ENCODE results near the gene SMIM30. TPM values are rescaled to one million over a fixed set of nuclear protein-coding genes. Genes with fewer than 3 reads are reported as not detected.

SMIM30 gene
- total and polyA plus RNA-seq, 4 donors, result 35.8 to 135 (median 48.7) TPM

- ATAC-seq (ENCODE audit: insufficient read depth, low FRiP score), result no peak
Observed at GRCh38 chr7:113143486-113144257, 25.3 kb upstream of the SMIM30 start.

GRCh38 chr7:113142385-113143119 is 24.2 kb upstream of the SMIM30 start:
- no peak for ATAC-seq (ENCODE audit: insufficient read depth, low FRiP score)
- Histone ChIP-seq H3K9ac (ENCODE audit: insufficient read depth in 1 of 2, low read length in 2 of 2) (no peak overlapping the region), H3K4me3 (no peak overlapping the region), H3K36me3 (ENCODE audit: control insufficient read depth in 4 of 4, insufficient read depth in 4 of 4, low read length in 4 of 4) (no peaks in the 10 kb centered on the region), H3K27ac (ENCODE audit: low read depth in 1 of 2, low read length in 1 of 2) (no peak overlapping the region), H3K4me1 (ENCODE audit: control insufficient read depth in 5 of 5, insufficient read depth in 5 of 5, low read length in 5 of 5) (no peaks in the 10 kb centered on the region), H3K9me3 (ENCODE audit: control insufficient read depth in 4 of 4, insufficient read depth in 3 of 4, low read length in 3 of 4) (no peaks in the 10 kb centered on the region), H3K27me3 (ENCODE audit: control insufficient read depth in 3 of 3, insufficient read depth in 3 of 3, low read length in 2 of 3) (no peaks in the 10 kb centered on the region)
- no peak for DNase-seq
- TF ChIP-seq CTCF (IDR thresholded peaks at IDR 0.05; ENCODE audit: control extremely low read depth, extremely low read depth), result no peak
- WGBS, 2 donors, result 57 to 61% methylated on average over 5 of the region's 5 CpGs

More at GRCh38 chr7:113143486-113144257, 25.3 kb upstream of the SMIM30 start:
- no peak overlapping the region for H3K4me3 ChIP-seq
- no peak overlapping the region for H3K9ac ChIP-seq (ENCODE audit: insufficient read depth in 1 of 2, low read length in 2 of 2)
- TF ChIP-seq CTCF (IDR thresholded peaks at IDR 0.05; ENCODE audit: control extremely low read depth, extremely low read depth), result no peak
- WGBS, 2 donors, result 70 to 78% methylated on average over 2 of the region's 2 CpGs
- no peaks in the 10 kb centered on the region for H3K9me3 ChIP-seq (ENCODE audit: control insufficient read depth in 4 of 4, insufficient read depth in 3 of 4, low read length in 3 of 4)
- H3K27ac ChIP-seq (ENCODE audit: low read depth in 1 of 2, low read length in 1 of 2), result no peak overlapping the region
- H3K27me3 ChIP-seq (ENCODE audit: control insufficient read depth in 3 of 3, insufficient read depth in 3 of 3, low read length in 2 of 3), result no peaks in the 10 kb centered on the region
- no peaks in the 10 kb centered on the region for H3K4me1 ChIP-seq (ENCODE audit: control insufficient read depth in 5 of 5, insufficient read depth in 5 of 5, low read length in 5 of 5)
- H3K36me3 ChIP-seq (ENCODE audit: control insufficient read depth in 4 of 4, insufficient read depth in 4 of 4, low read length in 4 of 4), result no peaks in the 10 kb centered on the region
- DNase-seq, result no peak

- Histone ChIP-seq H3K27ac (ENCODE audit: low read depth in 1 of 2, low read length in 1 of 2) (no peak overlapping the region), H3K4me3 (no peak overlapping the region), H3K4me1 (ENCODE audit: control insufficient read depth in 5 of 5, insufficient read depth in 5 of 5, low read length in 5 of 5) (no peaks in the 10 kb centered on the region), H3K9ac (ENCODE audit: insufficient read depth in 1 of 2, low read length in 2 of 2) (no peak overlapping the region), H3K36me3 (ENCODE audit: control insufficient read depth in 4 of 4, insufficient read depth in 4 of 4, low read length in 4 of 4) (no peaks in the 10 kb centered on the region), H3K9me3 (ENCODE audit: control insufficient read depth in 4 of 4, insufficient read depth in 3 of 4, low read length in 3 of 4) (no peaks in the 10 kb centered on the region), H3K27me3 (ENCODE audit: control insufficient read depth in 3 of 3, insufficient read depth in 3 of 3, low read length in 2 of 3) (no peaks in the 10 kb centered on the region)
- TF ChIP-seq CTCF (IDR thresholded peaks at IDR 0.05; ENCODE audit: control extremely low read depth, extremely low read depth), result no peak
- ATAC-seq (ENCODE audit: insufficient read depth, low FRiP score) (no peak), DNase-seq (peak in 1 of 3 donors; percentile 1)
Observed at GRCh38 chr7:113141803-113142202, 23.4 kb upstream of the SMIM30 start.
